Vagina (tissue), 2 donors: Measurements from ENCODE around the gene GMEB2. TPM values are rescaled to one million over a fixed set of nuclear protein-coding genes. Genes with fewer than 3 reads are reported as not detected.

Experiments
- DNase-seq, 2 donors: peaks; one replicate each; pipeline ENCODE4 v3.0.0-alpha.2; 2017; ENCODE audit errors: extremely low spot score in 2 of 2
- H3K27ac ChIP-seq: fragments of 200-600 bp; sonication (generic); one replicate; pipeline ENCODE4 v1.5.1; 2019
- H3K27me3 ChIP-seq: fragments of 200-600 bp; sonication (generic); one replicate; pipeline ENCODE4 v1.5.1; 2019
- H3K36me3 ChIP-seq, 2 donors: fragments of 200-600 bp; sonication (generic); one replicate each; pipeline ENCODE4 v1.5.1; 2017 to 2019
- H3K4me1 ChIP-seq: fragments of 200-600 bp; sonication (generic); one replicate; pipeline ENCODE4 v1.5.1; 2019
- H3K4me3 ChIP-seq, 2 donors: fragments of 200-600 bp; sonication (generic); 1 replicate in 1 of 2; 2 replicates in 1 of 2; pipeline ENCODE4 v1.5.1; 2016 to 2019
- H3K9me3 ChIP-seq: fragments of 200-600 bp; sonication (generic); one replicate; pipeline ENCODE4 v1.5.1; 2019
- POLR2A ChIP-seq, 2 donors: fragments of 450-650 bp; IDR thresholded peaks; one replicate each; pipeline ENCODE4 v1.6.1; 2017; ENCODE audit warnings: antibody characterized with exemption in 2 of 2, mild to moderate bottlenecking in 2 of 2, moderate library complexity in 2 of 2
- POLR2AphosphoS5 ChIP-seq, 2 donors: sonication (generic); formaldehyde crosslinking; IDR thresholded peaks; one replicate each; pipeline ENCODE4 v1.9.0; 2017; ENCODE audit warnings: antibody characterized with exemption in 2 of 2, mild to moderate bottlenecking in 2 of 2, low read depth in 1 of 2; ENCODE audit not compliant: insufficient read depth in 1 of 2
- intact Hi-C: fragments of 100-400 bp; cut with DNase I; formaldehyde crosslinking; loops from one replicate; pipeline ENCODE4 v1.15.1; 2023
- total RNA-seq: library from RNA; depleted of rRNA; stranded (reverse); fragments of >200 nt; gene quantifications from one replicate; pipeline ENCODE4 v1.2.3, GENCODE V29; 2016
- TF ChIP-seq, protein P1 (sequence below), 3 experiments: fragments of 450-650 bp in 2 of 3; fragments of 200-600 bp in 1 of 3; sonication (generic) in 1 of 3; IDR thresholded peaks; one replicate each; pipeline ENCODE4 v1.5.1; 2017 to 2019; ENCODE audit warnings: antibody characterized with exemption in 3 of 3, mild to moderate bottlenecking in 2 of 3, moderate library complexity in 2 of 3

Gene GMEB2
- total RNA-seq, 1 donor from 2014 or later: 11.3 TPM

- no peak overlapping the region for H3K4me3 ChIP-seq
- no peak for DNase-seq
- no peaks in the 10 kb centered on the region for H3K4me1 ChIP-seq
- intact Hi-C loops: no loop called here
- H3K27ac ChIP-seq: no peak overlapping the region
- TF ChIP-seq POLR2A (IDR thresholded peaks at IDR 0.05) (no peak), POLR2AphosphoS5 (IDR thresholded peaks at IDR 0.05; ENCODE audit: insufficient read depth in 1 of 2, low read depth in 1 of 2) (no peak)
- TF ChIP-seq, protein P1, sequence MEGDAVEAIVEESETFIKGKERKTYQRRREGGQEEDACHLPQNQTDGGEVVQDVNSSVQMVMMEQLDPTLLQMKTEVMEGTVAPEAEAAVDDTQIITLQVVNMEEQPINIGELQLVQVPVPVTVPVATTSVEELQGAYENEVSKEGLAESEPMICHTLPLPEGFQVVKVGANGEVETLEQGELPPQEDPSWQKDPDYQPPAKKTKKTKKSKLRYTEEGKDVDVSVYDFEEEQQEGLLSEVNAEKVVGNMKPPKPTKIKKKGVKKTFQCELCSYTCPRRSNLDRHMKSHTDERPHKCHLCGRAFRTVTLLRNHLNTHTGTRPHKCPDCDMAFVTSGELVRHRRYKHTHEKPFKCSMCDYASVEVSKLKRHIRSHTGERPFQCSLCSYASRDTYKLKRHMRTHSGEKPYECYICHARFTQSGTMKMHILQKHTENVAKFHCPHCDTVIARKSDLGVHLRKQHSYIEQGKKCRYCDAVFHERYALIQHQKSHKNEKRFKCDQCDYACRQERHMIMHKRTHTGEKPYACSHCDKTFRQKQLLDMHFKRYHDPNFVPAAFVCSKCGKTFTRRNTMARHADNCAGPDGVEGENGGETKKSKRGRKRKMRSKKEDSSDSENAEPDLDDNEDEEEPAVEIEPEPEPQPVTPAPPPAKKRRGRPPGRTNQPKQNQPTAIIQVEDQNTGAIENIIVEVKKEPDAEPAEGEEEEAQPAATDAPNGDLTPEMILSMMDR (IDR thresholded peaks at IDR 0.05): no peak
- H3K27me3 ChIP-seq: no peaks in the 10 kb centered on the region
- H3K36me3 ChIP-seq: peaks cover 0 to 25% of the 10 kb centered on the region in 2 donors
- H3K9me3 ChIP-seq: no peaks in the 10 kb centered on the region
Observed at GRCh38 chr20:63587256-63587655, 39.6 kb downstream of the GMEB2 start.

- DNase-seq: no peak
- intact Hi-C loops: no loop called here
- no peak overlapping the region for H3K4me3 ChIP-seq
- no peaks in the 10 kb centered on the region for H3K27me3 ChIP-seq
- no peak overlapping the region for H3K27ac ChIP-seq
- TF ChIP-seq POLR2AphosphoS5 (IDR thresholded peaks at IDR 0.05; ENCODE audit: insufficient read depth in 1 of 2, low read depth in 1 of 2) (no peak), POLR2A (IDR thresholded peaks at IDR 0.05) (no peak)
- TF ChIP-seq, protein P1 (IDR thresholded peaks at IDR 0.05): no peak
- peaks cover 0 to 20% of the 10 kb centered on the region in 2 donors for H3K36me3 ChIP-seq
- no peaks in the 10 kb centered on the region for H3K4me1 ChIP-seq
- H3K9me3 ChIP-seq: no peaks in the 10 kb centered on the region
Observed at GRCh38 chr20:63586797-63587196, 40.1 kb downstream of the GMEB2 start.

DNA sequence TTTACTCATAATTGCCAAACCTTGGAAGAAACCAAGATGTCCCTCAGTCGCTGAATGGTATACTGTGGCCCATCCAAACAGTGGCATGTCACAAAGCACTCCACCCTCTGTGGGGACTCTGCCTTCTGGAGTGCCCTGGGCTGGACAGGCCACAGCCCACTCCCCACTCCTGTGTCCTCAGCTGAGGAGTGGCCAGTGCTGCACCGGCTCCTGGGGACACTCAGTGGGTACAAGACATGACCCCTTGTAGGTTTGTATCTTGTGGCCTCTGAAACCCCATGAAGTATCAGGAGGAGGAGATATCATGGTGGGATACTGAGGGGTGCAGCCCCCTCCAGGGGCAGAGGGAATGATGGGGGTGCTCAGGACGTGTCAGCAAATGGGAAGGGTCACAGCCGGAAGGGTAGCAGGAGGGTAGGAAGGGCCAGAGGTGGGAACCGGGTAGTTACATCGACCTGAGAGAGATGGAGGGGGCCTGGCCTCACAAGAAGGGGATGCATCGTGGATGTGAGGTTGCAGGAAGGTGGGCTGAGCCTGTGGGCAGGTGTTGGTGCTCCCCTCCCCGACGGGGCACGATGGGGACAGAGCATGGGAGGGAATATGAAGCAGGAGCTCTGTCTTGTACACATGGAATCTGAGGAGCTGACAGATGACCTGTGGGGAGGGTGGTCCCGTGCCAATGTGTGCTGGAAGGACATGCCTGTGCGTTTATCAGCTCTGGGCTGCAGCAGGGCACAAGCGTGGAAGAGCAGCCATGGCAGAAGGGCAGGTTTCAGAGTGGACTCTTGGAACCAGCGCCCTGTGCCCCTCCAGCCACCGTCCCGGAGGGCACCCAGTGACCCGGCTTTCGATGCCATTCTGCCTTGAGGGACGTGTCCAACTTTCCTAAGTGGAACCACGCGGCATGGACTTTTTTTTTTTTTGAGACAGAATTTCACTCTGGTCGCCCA, 41.0 kb downstream of the GMEB2 start:
- TF ChIP-seq, protein P1 (IDR thresholded peaks at IDR 0.05): no peak
- TF ChIP-seq POLR2A (IDR thresholded peaks at IDR 0.05) (no peak), POLR2AphosphoS5 (IDR thresholded peaks at IDR 0.05; ENCODE audit: insufficient read depth in 1 of 2, low read depth in 1 of 2) (no peak)

GRCh38 chr20:63582382-63583063, 44.4 kb downstream of the GMEB2 start:
- no peak for DNase-seq
- no peaks in the 10 kb centered on the region for H3K4me1 ChIP-seq
- H3K4me3 ChIP-seq: no peak overlapping the region
- H3K9me3 ChIP-seq: no peaks in the 10 kb centered on the region
- H3K27me3 ChIP-seq: no peaks in the 10 kb centered on the region
- intact Hi-C loops: no loop called here
- TF ChIP-seq POLR2AphosphoS5 (IDR thresholded peaks at IDR 0.05; ENCODE audit: insufficient read depth in 1 of 2, low read depth in 1 of 2): no peak
- TF ChIP-seq, protein P1 (IDR thresholded peaks at IDR 0.05): no peak
- TF ChIP-seq POLR2A (IDR thresholded peaks at IDR 0.05): no peak
- no peaks in the 10 kb centered on the region for H3K36me3 ChIP-seq
- no peak overlapping the region for H3K27ac ChIP-seq

More for the DNA sequence above, 41.0 kb downstream of the GMEB2 start:
- Histone ChIP-seq H3K4me3 (no peak overlapping the region), H3K27me3 (no peaks in the 10 kb centered on the region), H3K27ac (no peak overlapping the region), H3K36me3 (peaks cover 0 to 11% of the 10 kb centered on the region in 2 donors), H3K9me3 (no peaks in the 10 kb centered on the region), H3K4me1 (no peaks in the 10 kb centered on the region)
- intact Hi-C loops: no loop called here
- no peak for DNase-seq
